ENCODE measurements around the gene HMOX2.

GRCh38 chr16:4455081-4455480 is 21.1 kb upstream of the HMOX2 start:
- no peak for TF ChIP-seq CTCF (conservative IDR thresholded peaks at IDR 0.05)
- no peak for TF ChIP-seq ZFX (IDR thresholded peaks at IDR 0.05)
